AG08395 (cell line): ENCODE results near the gene PHF21A.
"Not testable (repeated sequence)": the region's sequence is repeated elsewhere in the genome, so short reads cannot be mapped to it uniquely, and the experiment has no call there.

Experiments
- DNase-seq: peaks from one replicate; pipeline ENCODE4 v3.0.0; 2012; ENCODE audit warnings: mixed read lengths, low spot score

Gene PHF21A

DNA sequence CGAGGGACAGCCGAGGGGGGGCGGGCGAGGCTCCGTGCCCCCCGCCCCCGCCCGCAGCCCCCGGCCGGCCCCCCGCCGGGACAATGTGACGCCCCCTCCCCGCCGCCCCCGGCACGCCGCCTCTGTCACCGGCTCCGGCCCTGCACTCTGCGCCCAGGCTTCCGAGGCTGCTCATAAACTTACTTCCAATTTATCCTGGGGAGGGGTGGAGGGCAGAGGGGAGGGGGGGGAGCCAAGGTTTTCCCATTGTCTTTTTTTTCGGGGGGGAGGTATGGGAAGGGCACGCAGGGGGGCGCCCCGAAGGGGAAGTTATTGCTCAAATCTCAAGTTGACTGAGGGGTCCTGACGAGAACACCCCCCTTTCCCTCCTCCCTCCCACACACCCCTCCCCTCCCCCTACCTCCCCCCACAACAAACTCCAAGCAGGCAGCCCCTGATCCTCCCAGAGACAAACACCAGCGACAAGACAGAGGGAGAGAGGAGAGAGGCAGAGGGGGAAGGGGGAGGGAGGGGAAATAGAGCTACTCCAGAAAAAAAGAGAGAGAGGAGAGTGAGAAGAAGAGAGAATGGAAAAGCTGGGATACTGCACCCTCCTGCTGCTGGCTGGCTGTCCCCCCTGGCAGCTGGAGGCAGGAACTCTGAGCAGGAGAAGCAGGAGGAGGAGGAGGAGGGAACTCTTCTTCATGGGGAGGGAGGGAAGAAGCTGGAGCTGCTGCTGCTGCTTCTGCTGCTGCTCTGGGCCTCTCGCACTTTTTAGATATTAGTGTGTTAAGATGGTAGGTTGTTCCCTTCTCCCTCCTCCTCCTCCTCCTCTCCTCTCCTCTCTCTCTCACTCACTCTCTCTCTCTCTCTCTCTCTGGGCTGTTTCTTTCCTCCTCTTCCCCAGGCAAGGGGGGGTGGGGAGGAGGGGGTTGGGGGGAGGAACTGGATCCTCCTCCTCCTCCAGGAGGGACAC is 631 bp downstream of the PHF21A start:
- peak; percentile 46 for DNase-seq

DNA sequence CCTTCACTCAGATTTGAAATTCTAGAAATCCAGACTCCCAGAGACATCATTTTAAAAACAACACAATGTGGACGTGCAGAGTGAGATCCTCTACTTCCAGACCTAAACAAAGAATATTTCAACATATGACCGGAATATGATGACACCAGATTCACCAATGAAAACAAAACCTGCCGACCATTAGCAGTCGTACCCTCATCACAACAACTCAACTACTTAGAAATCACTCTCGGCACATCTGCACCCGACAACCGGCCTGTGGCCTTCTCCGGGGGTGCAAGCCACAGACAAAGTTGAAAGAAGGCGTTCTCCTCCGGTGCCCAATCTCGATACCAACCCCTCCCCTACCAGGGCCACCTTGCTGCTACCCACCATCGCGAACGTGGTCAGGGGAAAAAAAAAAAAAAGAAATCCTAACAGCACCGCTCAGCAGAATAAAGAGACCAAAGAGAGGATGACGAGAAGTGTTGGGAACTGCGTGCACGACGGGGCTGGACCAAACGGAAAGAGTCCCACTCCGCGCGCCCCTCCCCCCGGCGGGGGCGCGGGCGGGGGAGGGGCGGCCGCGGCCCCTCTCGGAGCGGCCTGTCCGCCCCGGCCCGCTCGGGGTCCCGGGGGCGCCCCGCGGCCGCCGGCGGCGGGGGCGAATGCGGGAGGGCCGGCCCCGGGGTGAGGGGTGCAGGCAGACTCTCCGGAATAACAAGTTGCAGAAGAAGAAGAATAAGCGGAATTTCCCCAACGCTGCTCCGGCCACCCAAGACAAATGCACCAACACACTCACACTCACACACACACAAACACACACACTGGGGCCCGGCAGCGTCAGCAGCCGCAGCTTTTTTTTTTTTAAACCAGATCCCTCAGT is 1.7 kb downstream of the PHF21A start:
- no peak for DNase-seq

DNA sequence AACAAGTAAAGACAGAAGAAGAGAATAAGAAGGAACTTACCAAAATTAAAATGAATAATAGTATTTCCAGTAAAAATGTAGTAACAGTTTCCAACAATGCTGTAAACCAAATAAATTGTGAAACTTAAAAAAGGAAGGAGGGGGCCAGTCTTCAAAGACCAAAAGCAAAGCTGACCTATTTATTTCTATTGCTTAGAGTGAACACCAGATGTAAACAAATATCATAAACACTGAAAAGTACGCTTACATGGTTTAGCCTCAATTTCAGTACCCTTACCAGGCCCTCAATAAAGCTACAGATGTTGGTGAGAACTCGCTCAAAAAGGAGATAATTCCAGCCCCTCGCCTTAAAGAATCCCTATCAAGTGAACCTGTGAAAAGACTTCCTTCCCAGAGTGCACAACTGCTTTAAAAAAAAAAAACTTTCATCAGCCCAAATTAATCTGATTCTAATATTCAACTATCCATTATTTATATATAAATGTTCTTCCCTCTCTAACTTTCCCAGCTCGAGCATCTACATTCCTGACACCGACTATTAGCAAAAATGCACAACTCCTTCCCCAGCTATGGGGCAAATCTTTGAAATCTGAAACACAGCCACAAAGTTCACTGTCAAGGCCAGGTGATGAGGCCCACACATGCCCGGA is 2.4 kb downstream of the PHF21A start:
- DNase-seq, result no peak

DNA sequence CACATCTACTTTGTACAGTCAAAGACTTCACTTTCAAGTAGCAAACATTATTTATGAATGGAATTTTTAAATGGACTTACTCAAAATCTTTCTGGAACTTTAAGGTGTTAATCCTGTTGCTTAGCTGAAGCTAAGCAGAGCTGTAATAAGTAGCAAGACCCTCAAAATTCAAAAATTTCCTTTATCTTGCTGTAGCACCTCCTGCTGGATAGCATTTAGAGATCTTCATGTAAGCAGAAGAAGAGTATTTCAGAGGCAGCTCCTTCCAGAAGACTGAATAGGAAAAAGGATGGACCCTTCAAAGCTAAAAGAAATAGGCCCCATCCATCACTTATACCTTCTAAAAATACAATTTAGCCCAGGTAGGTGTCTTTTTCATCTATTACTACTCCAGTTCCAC is 3.4 kb downstream of the PHF21A start:
- DNase-seq, result no peak

DNA sequence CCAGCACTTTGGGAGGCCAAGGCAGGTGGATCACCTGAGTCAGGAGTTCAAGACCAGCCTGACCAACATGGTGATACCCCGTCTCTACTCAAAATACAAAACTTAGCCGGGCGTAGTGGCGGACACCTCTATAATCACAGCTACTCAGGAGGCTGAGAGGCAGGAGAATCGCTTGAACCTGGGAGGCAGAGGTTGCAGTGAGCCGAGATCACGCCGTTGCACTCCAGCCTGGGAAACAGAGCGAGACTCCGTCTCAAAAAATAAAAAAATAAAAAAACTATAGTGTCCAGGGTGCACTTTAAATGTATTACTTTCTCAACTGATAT is 4.6 kb downstream of the PHF21A start:
- not testable (repeated sequence) for DNase-seq

DNA sequence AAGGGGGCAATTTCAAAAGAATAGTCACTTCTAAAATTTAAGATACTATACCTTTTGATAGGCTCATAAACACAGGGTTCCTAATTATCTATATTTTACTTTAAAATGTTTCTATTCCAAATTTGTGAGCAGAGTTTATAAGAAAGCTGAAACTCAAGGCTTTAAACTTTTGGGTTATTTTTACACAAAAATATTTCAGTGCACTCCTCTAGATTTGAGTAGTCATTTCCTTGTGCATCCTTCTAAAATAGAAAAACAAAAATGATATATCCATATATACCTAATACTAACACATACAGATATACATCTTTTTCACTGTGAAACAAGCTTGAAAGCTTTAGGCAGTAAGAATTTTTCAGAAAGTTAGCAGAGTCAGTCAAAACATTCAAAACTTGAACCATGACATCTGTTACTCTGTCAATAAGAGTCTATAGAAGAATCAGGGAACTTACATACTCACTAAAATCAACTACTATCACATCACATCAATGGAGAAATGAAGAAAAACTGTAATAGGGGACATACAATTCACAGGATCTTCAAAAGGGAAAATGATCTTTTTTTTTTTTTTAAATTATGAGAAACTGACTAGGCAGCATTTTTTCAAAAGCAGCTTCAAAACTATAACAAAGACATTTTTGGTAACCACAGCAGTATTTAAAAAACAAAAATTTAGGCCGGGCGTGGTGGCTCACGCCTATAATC is 5.1 kb downstream of the PHF21A start:
- DNase-seq, result no peak

DNA sequence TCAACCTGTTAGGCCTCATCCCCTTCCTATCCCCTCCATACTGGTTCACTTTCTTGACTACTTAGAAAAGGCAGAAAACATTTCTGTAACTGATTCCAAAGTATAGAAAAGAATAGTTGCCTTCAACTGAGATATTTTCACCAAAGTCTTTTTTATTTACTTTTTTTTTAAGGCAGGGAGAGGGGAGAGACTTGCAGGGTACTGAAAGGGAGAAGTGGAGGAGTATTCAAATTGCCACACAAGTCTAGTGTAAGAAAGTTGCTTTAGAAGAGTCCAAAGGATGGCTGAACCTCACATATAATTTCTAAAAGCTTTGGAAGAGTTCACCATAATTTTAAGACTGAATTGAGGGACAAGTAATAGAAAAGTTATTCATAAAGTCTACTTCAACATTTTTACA is 6.3 kb downstream of the PHF21A start:
- DNase-seq, result no peak

DNA sequence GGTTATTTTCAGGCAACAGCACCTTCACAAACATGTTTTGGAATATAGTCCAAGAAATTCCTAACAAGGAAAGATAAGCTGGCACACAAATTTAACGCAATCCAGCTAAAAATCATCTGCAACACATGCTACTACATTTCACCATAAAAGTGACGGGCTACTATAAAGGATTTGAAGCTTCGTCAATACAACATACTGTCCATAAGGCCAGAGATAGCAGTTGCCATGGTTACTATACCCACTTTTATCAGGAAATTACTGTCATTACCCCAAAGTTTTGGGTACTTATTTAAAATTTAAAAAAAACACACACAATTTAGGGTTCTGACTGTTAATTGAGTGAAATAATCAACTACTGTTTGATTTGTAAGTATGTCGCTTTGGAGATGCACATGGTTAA is 6.9 kb downstream of the PHF21A start:
- no peak for DNase-seq

DNA sequence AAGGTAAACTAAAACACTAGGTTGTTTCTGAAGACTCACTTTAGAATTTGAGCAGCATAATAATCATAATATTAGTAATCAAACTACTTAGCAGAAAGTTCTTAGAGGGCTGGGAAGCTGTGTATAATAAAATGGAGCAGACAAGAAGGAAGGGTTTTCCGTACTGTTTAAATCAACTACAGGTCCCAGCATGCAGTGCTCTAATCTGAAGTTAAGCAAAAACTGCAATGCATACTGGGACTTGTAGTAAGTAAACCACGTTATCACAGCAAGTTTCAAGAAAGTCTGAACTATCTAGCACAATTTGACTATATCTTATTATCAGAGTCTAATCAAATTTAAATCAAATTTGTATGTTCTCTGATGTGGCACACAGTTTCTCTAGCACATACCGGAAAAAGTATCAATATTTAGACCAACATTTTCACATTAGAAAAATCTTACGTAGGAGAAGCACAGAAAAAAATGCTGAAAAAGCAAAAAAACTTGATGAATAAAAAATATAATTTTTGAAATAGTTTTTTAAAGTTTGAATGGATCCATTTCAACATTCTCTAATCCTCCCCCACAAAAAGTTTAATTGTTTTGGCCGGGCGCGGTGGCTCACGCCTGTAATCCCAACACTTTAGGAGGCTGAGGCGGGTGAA is 8.2 kb downstream of the PHF21A start:
- peak; percentile 62 for DNase-seq

DNA sequence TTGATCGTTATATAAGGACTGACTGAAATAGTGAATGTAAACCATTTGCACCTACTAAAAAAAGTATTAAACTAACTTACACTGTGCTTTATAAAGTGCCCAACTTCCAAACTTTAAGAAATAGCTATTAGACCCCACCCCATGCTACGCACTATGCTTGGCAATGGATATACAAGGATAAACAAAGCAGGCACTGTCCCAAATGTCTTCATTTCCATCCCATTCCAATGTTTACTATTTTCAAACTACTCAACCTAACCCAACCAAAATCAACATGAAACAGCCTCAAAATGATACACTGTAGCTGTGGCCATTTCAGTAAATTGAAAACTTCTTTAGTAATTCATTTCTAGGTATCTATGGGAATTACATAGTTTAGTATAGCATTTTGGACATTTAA is 12.5 kb downstream of the PHF21A start:
- DNase-seq, result no peak

DNA sequence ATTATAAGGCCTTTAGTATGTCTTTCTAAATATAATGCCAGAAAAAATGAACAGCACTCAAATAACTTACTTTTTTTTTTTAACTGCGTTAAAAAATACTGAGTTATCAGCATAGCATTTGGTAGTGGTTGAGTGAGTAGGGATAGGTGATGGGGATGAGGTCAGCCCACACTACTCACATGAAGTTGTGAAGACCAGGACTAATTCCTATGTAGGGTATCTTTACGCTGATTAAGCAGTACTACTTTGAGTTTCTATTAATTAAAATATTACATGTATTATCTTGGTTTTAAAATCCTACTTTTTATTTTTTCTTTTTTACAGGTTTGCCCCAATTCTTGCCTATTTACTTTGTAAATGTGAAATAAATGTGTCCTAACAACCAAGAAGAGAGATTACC is 13.5 kb downstream of the PHF21A start:
- no peak for DNase-seq

DNA sequence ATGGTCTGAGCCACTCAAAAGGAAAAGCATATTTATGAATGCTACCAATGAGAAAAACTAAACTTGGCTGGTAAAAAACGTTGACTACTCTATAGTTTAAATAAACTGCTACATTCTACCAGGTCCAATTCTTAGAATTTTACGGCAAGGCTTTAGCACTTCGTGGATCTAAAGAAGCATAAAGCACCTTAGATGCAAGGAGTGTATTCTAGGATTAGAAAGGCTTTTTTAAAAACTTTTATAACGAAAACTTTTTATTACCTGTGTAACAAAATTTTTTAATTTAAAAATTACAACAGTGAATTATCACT is 13.9 kb downstream of the PHF21A start:
- DNase-seq, result no peak

DNA sequence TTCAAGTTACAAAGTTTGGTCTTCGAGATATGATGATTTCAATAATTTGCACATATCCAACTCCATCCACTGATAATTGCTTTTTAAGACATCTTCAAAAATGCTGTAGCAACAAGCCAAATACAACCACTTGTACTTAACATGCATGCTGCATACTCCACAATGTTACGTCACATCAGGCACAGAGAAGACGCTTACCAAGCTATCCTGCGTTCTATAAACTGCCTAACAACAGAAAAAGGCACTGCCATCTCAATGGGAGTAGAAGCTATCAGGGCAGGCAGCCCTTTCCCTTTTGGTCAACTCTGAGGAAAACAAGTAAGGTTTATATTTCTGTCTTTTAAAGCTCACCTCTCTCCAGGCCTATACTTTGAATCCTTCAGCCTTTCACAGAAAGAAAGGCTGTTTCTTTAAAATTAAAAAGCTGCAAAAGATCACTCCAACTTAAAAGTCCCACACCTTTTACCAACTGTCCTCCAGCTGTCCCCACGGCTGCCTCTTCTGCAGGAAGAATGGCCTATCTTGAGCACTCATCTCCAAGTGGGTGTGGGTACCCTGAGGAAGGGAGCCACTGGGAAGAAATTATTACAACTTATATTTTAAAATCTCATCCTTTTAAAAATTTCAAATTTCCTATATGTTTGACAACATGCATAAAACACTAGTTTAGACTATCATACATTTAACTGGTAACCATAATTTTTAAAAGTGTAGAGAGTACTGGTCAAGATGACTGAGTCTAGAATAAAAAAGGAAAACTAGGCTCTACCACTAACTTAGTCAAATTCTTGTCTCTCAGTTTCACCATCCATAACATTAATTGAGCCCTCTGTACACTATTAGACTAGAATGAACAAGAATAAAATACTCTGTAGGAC is 14.5 kb downstream of the PHF21A start:
- DNase-seq, result peak; percentile 55

DNA sequence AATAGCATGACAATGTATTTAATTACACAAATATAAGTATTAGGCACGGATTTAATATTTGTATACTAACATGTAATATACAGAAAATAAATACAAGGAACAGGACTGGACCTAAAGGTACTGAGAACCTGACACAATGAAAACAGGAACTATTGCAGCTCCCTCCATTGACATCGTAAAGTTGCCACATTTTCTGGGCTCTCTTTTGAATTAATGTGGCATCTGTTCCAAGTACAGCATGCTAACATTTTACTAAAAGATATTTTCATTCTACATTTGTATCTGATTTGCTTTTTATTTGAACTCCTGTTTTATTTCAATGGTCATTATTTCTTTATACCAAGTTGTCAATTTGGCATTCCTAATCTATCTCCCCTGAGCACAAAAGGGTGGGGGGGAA is 15.3 kb downstream of the PHF21A start:
- no peak for DNase-seq

DNA sequence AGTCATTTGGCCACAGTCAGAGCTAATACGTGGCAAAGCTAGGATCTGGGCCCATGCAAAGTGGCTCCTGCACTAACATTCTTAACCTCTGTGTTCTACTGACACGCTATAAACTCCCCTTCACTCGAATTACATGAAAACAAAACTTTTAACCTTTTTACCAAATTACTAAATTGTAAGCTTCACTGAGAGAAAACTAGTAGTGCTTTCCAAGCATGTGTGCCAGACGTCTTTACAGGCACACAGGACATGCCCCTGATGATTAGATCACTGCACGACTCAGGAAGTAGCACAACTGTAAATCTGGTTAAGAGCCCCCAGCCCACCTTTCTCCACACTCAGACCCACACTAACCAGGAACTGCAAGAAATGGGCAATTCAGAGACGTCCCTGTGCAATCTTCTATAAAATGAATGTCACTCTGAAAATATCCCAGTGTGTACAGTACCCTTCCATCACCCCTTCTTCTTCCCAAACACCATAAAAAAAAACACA is 16.1 kb downstream of the PHF21A start:
- no peak for DNase-seq

DNA sequence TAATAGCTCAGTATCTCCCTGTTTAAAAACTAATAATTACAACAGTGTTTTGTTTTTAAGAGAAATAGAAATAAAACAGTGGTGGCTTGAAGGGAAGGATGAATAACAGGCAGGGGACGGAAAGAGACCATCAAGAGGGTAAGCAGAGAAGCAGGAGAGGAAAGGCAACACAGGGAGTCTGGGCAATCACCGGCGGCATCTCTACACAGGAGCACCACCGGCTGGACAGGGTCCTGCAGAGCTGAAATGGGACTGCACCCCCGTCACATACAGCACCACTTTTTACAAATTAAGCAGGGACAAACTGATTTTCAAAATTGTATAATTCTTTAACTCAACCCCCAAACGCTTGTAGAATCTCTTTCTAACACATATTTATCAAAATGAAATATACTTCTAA is 18.4 kb downstream of the PHF21A start:
- DNase-seq, result no peak

DNA sequence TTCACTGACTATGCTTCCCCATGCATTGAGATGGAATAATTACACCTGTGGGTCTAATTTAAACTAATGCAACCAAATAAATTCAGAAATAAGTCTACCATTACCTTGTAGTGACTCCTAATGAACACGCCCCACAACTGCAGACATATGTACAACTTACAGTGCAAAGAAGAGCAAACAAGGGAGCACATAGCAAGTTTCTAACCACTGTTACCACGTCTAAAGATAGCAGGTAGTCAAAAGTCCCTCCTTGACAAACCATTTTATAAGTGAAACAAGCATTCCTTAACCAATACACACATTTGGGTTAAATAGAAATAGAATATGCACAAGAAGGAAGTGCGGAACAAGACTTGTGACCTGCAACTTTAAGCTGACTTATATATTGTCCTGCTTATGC is 20.6 kb downstream of the PHF21A start:
- DNase-seq, result no peak

DNA sequence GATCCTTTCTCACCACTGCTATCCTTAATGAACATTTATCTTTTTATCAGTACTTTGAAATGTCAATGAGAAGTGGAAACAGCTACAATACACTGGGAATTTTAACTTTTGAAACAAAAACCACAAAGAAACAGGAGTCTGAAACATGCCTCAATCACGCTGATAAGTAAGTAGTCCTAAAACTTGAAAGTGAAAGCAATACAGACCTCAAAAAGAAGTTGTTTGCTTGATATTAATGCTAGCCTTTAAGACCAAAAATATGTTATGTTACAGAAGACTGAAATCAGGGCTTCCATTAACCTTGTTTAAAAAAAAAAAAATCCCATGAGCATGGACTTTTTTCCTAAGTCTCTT is 21.3 kb downstream of the PHF21A start:
- peak; percentile 9 for DNase-seq

DNA sequence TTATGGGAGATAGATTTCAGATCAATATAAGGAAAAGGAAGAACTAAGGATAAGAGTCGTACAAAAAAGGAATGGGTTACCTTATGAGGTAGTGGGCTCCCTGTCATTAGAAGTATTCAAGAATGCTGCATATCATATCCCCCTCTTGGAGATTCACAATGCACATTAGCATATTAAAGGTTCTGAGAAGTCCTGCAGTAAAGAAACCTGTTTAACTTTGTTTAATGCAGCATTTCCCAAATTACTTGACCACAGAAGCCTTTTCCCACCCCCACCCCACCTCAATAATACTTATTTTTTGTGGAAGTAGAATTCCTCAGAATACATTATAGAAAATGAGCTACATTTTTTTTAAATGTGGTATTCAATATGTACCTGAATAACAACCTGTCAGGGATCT is 30.9 kb downstream of the PHF21A start:
- DNase-seq, result no peak

DNA sequence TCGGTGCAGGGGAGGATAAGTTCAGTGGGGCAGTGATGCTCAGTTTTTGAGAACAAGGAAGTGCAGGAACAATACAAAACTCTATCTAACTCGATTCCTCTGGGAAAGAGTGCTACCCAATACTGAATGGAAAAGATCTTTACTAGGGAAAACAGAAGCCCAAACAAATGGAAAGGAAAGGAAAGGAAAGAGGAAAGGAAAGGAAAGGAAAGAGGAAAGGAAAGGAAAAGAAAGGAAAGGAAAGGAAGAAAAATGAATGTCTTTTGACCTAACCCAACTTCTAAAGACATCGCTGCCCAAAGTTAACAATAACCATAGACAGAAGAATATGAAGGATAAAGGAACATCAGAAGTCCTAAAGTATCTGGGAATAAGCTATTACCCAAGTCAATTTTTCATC is 41.6 kb downstream of the PHF21A start:
- no peak for DNase-seq

DNA sequence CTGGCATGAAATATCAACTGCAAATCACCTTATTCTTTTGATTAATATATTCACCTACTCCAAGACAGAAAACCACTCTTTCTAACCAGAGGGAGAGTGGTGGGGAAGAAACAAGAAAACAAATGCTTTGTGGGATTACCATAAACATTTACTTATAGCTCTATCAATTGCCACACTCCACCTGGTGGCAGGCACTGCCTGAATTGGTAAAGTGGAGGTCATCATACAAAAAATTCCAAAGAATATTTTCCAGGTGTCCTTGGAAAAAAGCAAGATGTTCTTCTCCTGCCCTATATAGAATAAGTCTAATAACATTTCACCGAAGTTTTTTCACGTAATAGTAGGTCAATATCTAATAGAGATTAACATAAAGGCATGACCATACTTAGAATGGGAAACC is 45.3 kb downstream of the PHF21A start:
- no peak for DNase-seq
